Gastrocnemius medialis (tissue), 4 donors: Measurements from ENCODE around the gene LMCD1.

Source experiments
- CTCF ChIP-seq, 5 experiments: fragments of 450-650 bp in 3 of 5; fragments of 200-600 bp in 2 of 5; sonication (generic) in 2 of 5; IDR thresholded peaks in 4 of 5; conservative IDR thresholded peaks in 1 of 5; 1 replicate in 4 of 5; 2 replicates in 1 of 5; pipeline ENCODE4 v1.5.1; 2016 to 2019; ENCODE audit warnings: antibody characterized with exemption in 5 of 5, mild to moderate bottlenecking in 3 of 5, moderate library complexity in 3 of 5
- POLR2A ChIP-seq, 2 donors: fragments of 450-650 bp; IDR thresholded peaks; one replicate each; pipeline ENCODE4 v1.6.1; 2017; ENCODE audit warnings: antibody characterized with exemption in 2 of 2, mild to moderate bottlenecking in 2 of 2, moderate library complexity in 2 of 2

GRCh38 chr3:8455526-8456411 is 45.9 kb upstream of the LMCD1 start:
- no peak for TF ChIP-seq CTCF (IDR thresholded peaks at IDR 0.05 in 4 of 5, conservative IDR thresholded peaks at IDR 0.05 in 1 of 5)
- no peak for TF ChIP-seq POLR2A (IDR thresholded peaks at IDR 0.05)
